Brain pericyte (primary cell): ENCODE results near the gene FJX1.

Experiments used
- DNase-seq: peaks from one replicate; pipeline ENCODE4 v3.0.0-alpha.2; 2012; ENCODE audit warnings: low read depth, low spot score

The FJX1 gene

GRCh38 chr11:35617687-35618496 lies at the start of gene FJX1:
FJX1 (plus strand) TSS chr11:35618460; CDS start chr11:35618637, 177 bp downstream.
- no peak for DNase-seq

- no peak for DNase-seq
These were observed 46.6 kb upstream of the FJX1 start for GRCh38 chr11:35571696-35572095.

GRCh38 chr11:35579557-35580396 lies 38.5 kb upstream of the FJX1 start:
- DNase-seq = peak; percentile 88

- DNase-seq = no peak
These were observed 37.9 kb upstream of the FJX1 start for GRCh38 chr11:35580397-35580781.

- no peak for DNase-seq
These were observed 36.2 kb upstream of the FJX1 start for GRCh38 chr11:35582033-35582432.

- DNase-seq = peak; percentile 72
These were observed 35.1 kb upstream of the FJX1 start for GRCh38 chr11:35583126-35583525.

GRCh38 chr11:35583843-35584242 lies 34.4 kb upstream of the FJX1 start:
- DNase-seq = no peak

GRCh38 chr11:35584321-35584720 lies 33.9 kb upstream of the FJX1 start:
- DNase-seq = no peak

GRCh38 chr11:35585416-35585815 lies 32.8 kb upstream of the FJX1 start:
- DNase-seq = no peak

- no peak for DNase-seq
These were observed 32.0 kb upstream of the FJX1 start for GRCh38 chr11:35586222-35586621.

- DNase-seq = no peak
These were observed 30.3 kb upstream of the FJX1 start for GRCh38 chr11:35587972-35588371.

GRCh38 chr11:35588627-35589026 lies 29.6 kb upstream of the FJX1 start:
- no peak for DNase-seq

GRCh38 chr11:35589281-35589680 lies 29.0 kb upstream of the FJX1 start:
- DNase-seq = no peak

GRCh38 chr11:35590412-35590811 lies 27.8 kb upstream of the FJX1 start:
- DNase-seq = no peak

- DNase-seq = no peak
These were observed 25.1 kb upstream of the FJX1 start for GRCh38 chr11:35593143-35593542.

- no peak for DNase-seq
These were observed 23.6 kb upstream of the FJX1 start for GRCh38 chr11:35594680-35595079.

GRCh38 chr11:35598254-35599125 lies 19.8 kb upstream of the FJX1 start:
- no peak for DNase-seq

GRCh38 chr11:35600331-35600838 lies 17.9 kb upstream of the FJX1 start:
- DNase-seq = no peak

- no peak for DNase-seq
These were observed 16.0 kb upstream of the FJX1 start for GRCh38 chr11:35602160-35602793.

GRCh38 chr11:35602979-35603378 lies 15.3 kb upstream of the FJX1 start:
- no peak for DNase-seq

- DNase-seq = no peak
These were observed 12.6 kb upstream of the FJX1 start for GRCh38 chr11:35605706-35606105.
